Trophoblast cell (in vitro differentiated cells and primary cell): ENCODE measurements around the gene NRF1.

ENCODE experiments used
- DNase-seq, 2 donors: peaks; one replicate each; pipeline ENCODE4 v3.0.0-alpha.2; 2016
- H2AFZ ChIP-seq: 2 replicates; pipeline ENCODE4 v1.6.1; 2013; ENCODE audit warnings: low read length, moderate library complexity, mild to moderate bottlenecking; ENCODE audit not compliant: insufficient read depth, poor library complexity
- H2AK5ac ChIP-seq: 2 replicates; pipeline ENCODE4 v1.6.1; 2013; ENCODE audit warnings: mild to moderate bottlenecking, low read length
- H2BK120ac ChIP-seq: 2 replicates; pipeline ENCODE4 v1.6.1; 2013; ENCODE audit warnings: low read length, mild to moderate bottlenecking, moderate library complexity; ENCODE audit not compliant: insufficient read depth, poor library complexity
- H2BK12ac ChIP-seq: 2 replicates; pipeline ENCODE4 v1.6.1; 2013; ENCODE audit warnings: mild to moderate bottlenecking, low read length, moderate library complexity
- H2BK5ac ChIP-seq: 2 replicates; pipeline ENCODE4 v1.6.1; 2013; ENCODE audit warnings: low read length, low read depth, moderate library complexity, mild to moderate bottlenecking; ENCODE audit not compliant: poor library complexity
- H3K14ac ChIP-seq: 2 replicates; pipeline ENCODE4 v1.6.1; 2013; ENCODE audit warnings: mild to moderate bottlenecking, low read length
- H3K18ac ChIP-seq: 2 replicates; pipeline ENCODE4 v1.6.1; 2013; ENCODE audit warnings: mild to moderate bottlenecking, low read length
- H3K23ac ChIP-seq: 2 replicates; pipeline ENCODE4 v1.6.1; 2013; ENCODE audit warnings: low read length
- H3K27ac ChIP-seq: 2 replicates; pipeline ENCODE4 v1.5.1; 2013; ENCODE audit warnings: low read depth, mild to moderate bottlenecking, inconsistent platforms, low read length, moderate library complexity
- H3K27me3 ChIP-seq: 2 replicates; pipeline ENCODE4 v1.6.1; 2013; ENCODE audit warnings: inconsistent platforms, mild to moderate bottlenecking, low read length, moderate library complexity; ENCODE audit not compliant: insufficient read depth
- H3K36me3 ChIP-seq, 2 experiments: 1 replicate in 1 of 2; 2 replicates in 1 of 2; pipeline ENCODE4 v1.6.1; 2013; ENCODE audit warnings: low read length in 2 of 2, mild to moderate bottlenecking in 2 of 2, moderate library complexity in 1 of 2; ENCODE audit not compliant: insufficient read depth in 2 of 2, control insufficient read depth in 1 of 2
- H3K4ac ChIP-seq: 2 replicates; pipeline ENCODE4 v1.6.1; 2013; ENCODE audit warnings: low read depth, mild to moderate bottlenecking, low read length, moderate library complexity
- H3K4me1 ChIP-seq, 2 experiments: 1 replicate in 1 of 2; 2 replicates in 1 of 2; pipeline ENCODE4 v1.6.1; 2013; ENCODE audit warnings: low read length in 2 of 2, mild to moderate bottlenecking in 2 of 2, moderate library complexity in 1 of 2; ENCODE audit not compliant: insufficient read depth in 2 of 2, control insufficient read depth in 1 of 2
- H3K4me2 ChIP-seq: 2 replicates; pipeline ENCODE4 v1.6.1; 2013; ENCODE audit warnings: inconsistent platforms, mild to moderate bottlenecking, low read length, moderate library complexity
- H3K4me3 ChIP-seq: 2 replicates; pipeline ENCODE4 v1.5.1; 2013; ENCODE audit warnings: mild to moderate bottlenecking, low read depth, low read length, inconsistent platforms
- H3K79me1 ChIP-seq: one replicate; pipeline ENCODE4 v1.6.1; 2013; ENCODE audit warnings: low read length
- H3K79me2 ChIP-seq: 2 replicates; pipeline ENCODE4 v1.6.1; 2013; ENCODE audit warnings: low read length, mild to moderate bottlenecking; ENCODE audit not compliant: control insufficient read depth, insufficient read depth, poor library complexity
- H3K9ac ChIP-seq: 2 replicates; pipeline ENCODE4 v1.6.1; 2013; ENCODE audit warnings: mild to moderate bottlenecking, low read length
- H3K9me3 ChIP-seq: 2 replicates; pipeline ENCODE4 v1.6.1; 2013; ENCODE audit warnings: low read depth, mild to moderate bottlenecking, control low read depth, inconsistent platforms, low read length; ENCODE audit not compliant: insufficient read depth
- H4K12ac ChIP-seq: 2 replicates; pipeline ENCODE4 v1.6.1; 2013; ENCODE audit warnings: low read depth, mild to moderate bottlenecking, low read length, moderate library complexity
- H4K8ac ChIP-seq: 2 replicates; pipeline ENCODE4 v1.6.1; 2013; ENCODE audit warnings: low read depth, mild to moderate bottlenecking, low read length, moderate library complexity
- H4K91ac ChIP-seq: one replicate; pipeline ENCODE4 v1.6.1; 2013; ENCODE audit warnings: low read depth, mild to moderate bottlenecking, low read length, moderate library complexity
- WGBS: extraction: QIAGEN DNeasy Blood & Tissue Kit; methylation state at CpG from one replicate; pipeline ENCODE4 v1.1.7; 2013; ENCODE audit warnings: missing lambda C conversion rate; ENCODE audit not compliant: insufficient read length, insufficient coverage; ENCODE audit errors: extremely low coverage; 5-methylcytosine and 5-hydroxymethylcytosine counted together

Gene NRF1

DNA sequence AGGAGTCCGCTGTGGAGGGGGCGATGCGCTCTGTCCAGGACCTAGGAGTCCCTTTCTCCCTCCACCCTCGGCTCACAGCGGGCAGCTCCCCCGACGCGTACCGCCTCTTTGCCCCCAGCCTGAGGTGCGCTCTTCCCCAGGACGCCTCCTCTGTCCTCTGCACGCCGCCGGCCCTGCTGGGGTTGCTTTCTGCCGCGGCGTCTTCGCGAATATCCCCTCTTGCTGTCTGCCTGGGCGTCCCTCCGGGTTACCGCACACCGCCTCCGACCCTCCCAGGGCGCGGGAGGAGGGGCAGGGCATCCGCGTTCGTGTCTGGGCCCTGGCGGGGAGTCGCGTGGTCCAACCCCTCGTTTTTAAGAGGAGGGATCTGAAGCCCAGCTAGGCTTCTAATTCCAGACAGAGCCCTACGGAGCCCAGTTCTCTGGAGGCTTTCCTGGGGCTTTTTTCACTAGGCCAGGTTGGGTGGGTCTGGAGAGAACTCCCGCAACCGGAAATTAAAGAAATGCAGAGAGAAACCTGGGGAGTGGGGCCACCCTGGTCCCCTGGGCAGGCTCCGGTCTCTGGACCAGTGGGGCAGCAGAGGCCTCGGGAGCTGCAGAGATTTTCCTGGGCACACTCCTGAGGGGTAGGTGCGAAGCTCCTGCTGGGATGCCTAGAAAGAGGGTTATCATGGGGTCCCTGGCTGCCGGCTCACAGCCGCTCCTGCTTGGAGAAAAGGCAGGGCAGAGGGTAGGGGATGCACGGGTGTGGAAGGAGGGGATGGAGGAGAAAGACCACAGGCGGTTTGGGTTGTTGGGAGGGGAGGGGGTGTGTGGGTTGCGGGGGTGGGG, 174.4 kb downstream of the NRF1 start:
- Histone ChIP-seq H2BK12ac (no peak overlapping the region), H3K79me1 (no peaks in the 10 kb centered on the region), H3K4me2 (peak overlapping the region; percentile 34), H3K27me3 (peaks cover 62% of the 10 kb centered on the region), H3K36me3 (no peaks in the 10 kb centered on the region), H2AFZ (no peak overlapping the region), H3K4me3 (no peak overlapping the region), H3K14ac (no peak overlapping the region), H3K9ac (no peak overlapping the region), H2BK120ac (no peak overlapping the region), H3K79me2 (no peaks in the 10 kb centered on the region), H3K9me3 (peaks cover 15% of the 10 kb centered on the region), H4K91ac (no peak overlapping the region), H3K4me1 (peaks cover 2 to 10% of the 10 kb centered on the region in 2 experiments), H2BK5ac (no peak overlapping the region), H3K4ac (no peak overlapping the region), H3K23ac (no peak overlapping the region), H4K8ac (no peak overlapping the region), H3K18ac (no peak overlapping the region), H4K12ac (no peak overlapping the region), H3K27ac (no peak overlapping the region), H2AK5ac (no peak overlapping the region)
- no CpG with 5 or more reads among the region's 44 CpGs for WGBS
- no peak for DNase-seq

DNA sequence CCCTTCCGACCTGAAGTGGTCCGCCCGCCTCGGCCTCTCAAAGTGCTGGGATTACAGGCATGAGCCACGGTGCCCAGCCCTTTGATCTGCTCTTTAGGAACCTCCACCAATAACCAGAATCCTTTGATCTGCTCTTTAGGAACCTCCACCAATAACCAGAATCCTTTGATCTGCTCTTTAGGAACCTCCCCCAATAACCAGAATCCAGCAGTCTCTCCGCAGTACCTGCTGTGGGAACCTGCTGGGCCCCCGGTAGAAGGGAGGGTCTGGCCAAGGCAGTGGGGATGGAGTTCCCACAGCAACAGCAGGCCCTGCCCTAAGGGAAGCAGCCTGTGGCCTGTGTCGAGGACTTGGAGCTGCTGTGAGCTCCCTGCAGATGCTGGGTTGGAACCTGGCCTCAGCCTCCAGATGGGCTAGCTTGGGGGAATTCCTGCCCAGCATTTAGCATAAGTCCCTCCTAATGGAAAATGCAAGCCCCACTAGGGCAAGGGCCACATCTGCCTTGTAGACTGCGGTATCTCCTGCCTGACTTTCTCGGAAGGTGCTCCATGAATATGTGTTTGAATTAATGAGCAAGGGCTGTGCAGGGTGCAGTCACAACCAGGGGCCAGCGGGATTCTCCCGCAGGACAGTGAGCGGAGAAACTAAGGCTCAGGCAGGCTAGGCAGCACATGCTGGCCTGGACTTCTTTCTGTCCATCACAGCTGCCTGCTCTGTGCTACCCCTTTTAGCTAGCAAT, 175.5 kb downstream of the NRF1 start:
- H2BK5ac ChIP-seq: no peak overlapping the region
- H3K27ac ChIP-seq: no peak overlapping the region
- no peak overlapping the region for H2AK5ac ChIP-seq
- H3K36me3 ChIP-seq: no peaks in the 10 kb centered on the region
- no peak for DNase-seq
- H3K9me3 ChIP-seq: peaks cover 12% of the 10 kb centered on the region
- H3K4me2 ChIP-seq: no peak overlapping the region
- H3K23ac ChIP-seq: no peak overlapping the region
- H3K79me1 ChIP-seq: no peaks in the 10 kb centered on the region
- H3K4ac ChIP-seq: no peak overlapping the region
- no peak overlapping the region for H4K91ac ChIP-seq
- H3K14ac ChIP-seq: no peak overlapping the region
- H3K27me3 ChIP-seq: peaks cover 51% of the 10 kb centered on the region
- no peak overlapping the region for H4K8ac ChIP-seq
- no peak overlapping the region for H3K4me3 ChIP-seq
- no peak overlapping the region for H3K9ac ChIP-seq
- no peak overlapping the region for H4K12ac ChIP-seq
- H3K79me2 ChIP-seq: no peaks in the 10 kb centered on the region
- H2BK120ac ChIP-seq: no peak overlapping the region
- no CpG with 5 or more reads among the region's 13 CpGs for WGBS
- peaks cover 0 to 9% of the 10 kb centered on the region in 2 experiments for H3K4me1 ChIP-seq
- no peak overlapping the region for H2BK12ac ChIP-seq
- H2AFZ ChIP-seq: no peak overlapping the region
- H3K18ac ChIP-seq: no peak overlapping the region

DNA sequence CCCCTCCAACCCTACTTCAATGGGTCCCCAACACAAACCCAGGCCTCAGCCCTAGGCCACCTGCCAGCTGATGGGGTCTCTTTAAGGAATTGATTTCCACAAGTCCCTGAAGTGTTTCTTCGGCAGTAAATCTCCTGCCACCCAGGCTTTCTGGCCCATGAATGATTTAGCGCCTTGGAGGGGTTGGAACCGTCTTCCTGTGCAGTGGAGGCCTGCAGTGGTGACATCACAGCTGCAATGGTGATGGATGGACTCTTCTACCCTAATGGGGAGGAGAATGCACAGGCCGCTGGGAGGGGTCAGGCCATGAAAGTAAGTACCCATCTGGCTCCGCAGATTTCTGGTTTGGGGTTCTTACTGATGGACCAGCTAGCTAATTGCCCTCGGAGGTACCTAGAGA, 177.5 kb downstream of the NRF1 start:
- H2BK12ac ChIP-seq: no peak overlapping the region
- H3K36me3 ChIP-seq: no peaks in the 10 kb centered on the region
- no peak overlapping the region for H3K27ac ChIP-seq
- H2BK5ac ChIP-seq: no peak overlapping the region
- H4K91ac ChIP-seq: no peak overlapping the region
- no peak for DNase-seq
- no peak overlapping the region for H2BK120ac ChIP-seq
- H3K9me3 ChIP-seq: peaks cover 6% of the 10 kb centered on the region
- H3K4me3 ChIP-seq: no peak overlapping the region
- no peak overlapping the region for H3K4me2 ChIP-seq
- no peak overlapping the region for H2AFZ ChIP-seq
- H3K23ac ChIP-seq: no peak overlapping the region
- no peaks in the 10 kb centered on the region for H3K79me1 ChIP-seq
- H4K8ac ChIP-seq: no peak overlapping the region
- H3K79me2 ChIP-seq: no peaks in the 10 kb centered on the region
- H3K9ac ChIP-seq: no peak overlapping the region
- WGBS: no CpG with 5 or more reads among the region's 6 CpGs
- H3K14ac ChIP-seq: no peak overlapping the region
- H3K4ac ChIP-seq: no peak overlapping the region
- H3K18ac ChIP-seq: no peak overlapping the region
- H2AK5ac ChIP-seq: no peak overlapping the region
- peaks cover 0 to 7% of the 10 kb centered on the region in 2 experiments for H3K4me1 ChIP-seq
- peaks cover 32% of the 10 kb centered on the region for H3K27me3 ChIP-seq
- no peak overlapping the region for H4K12ac ChIP-seq

- Histone ChIP-seq H3K79me1 (no peaks in the 10 kb centered on the region), H3K9ac (no peak overlapping the region), H3K27ac (no peak overlapping the region), H3K23ac (no peak overlapping the region), H3K18ac (no peak overlapping the region), H3K4me3 (no peak overlapping the region), H2AFZ (no peak overlapping the region), H4K12ac (no peak overlapping the region), H2BK12ac (no peak overlapping the region), H3K36me3 (no peaks in the 10 kb centered on the region), H3K4ac (no peak overlapping the region), H3K4me2 (no peak overlapping the region), H2BK5ac (no peak overlapping the region), H4K8ac (no peak overlapping the region), H2AK5ac (no peak overlapping the region), H3K4me1 (peaks cover 0 to 7% of the 10 kb centered on the region in 2 experiments), H3K79me2 (no peaks in the 10 kb centered on the region), H3K14ac (no peak overlapping the region), H4K91ac (no peak overlapping the region), H2BK120ac (no peak overlapping the region), H3K27me3 (peaks cover 26% of the 10 kb centered on the region), H3K9me3 (peaks cover 6% of the 10 kb centered on the region)
- DNase-seq: no peak
- no CpG with 5 or more reads among the region's 1 CpG for WGBS
Measured at GRCh38 chr7:129789652-129790051, 178.1 kb downstream of the NRF1 start.
